Smooth muscle cell (in vitro differentiated cells): ENCODE results near the gene S100A16. TPM values are rescaled to one million over a fixed set of nuclear protein-coding genes. Genes with fewer than 3 reads are reported as not detected.

Experiments used
- DNase-seq: peaks from one replicate; lab custom pipeline; 2025; ENCODE audit not compliant: unreplicated experiment; lab: John Stamatoyannopoulos, UW
- H2AFZ ChIP-seq: fragments of 200-600 bp; sonication (generic); 2 replicates; pipeline ENCODE4 v1.6.0; 2016; ENCODE audit warnings: antibody characterized with exemption, low read depth, mild to moderate bottlenecking
- H3F3A ChIP-seq: fragments of 200-600 bp; sonication (generic); 2 replicates; pipeline ENCODE4 v1.6.0; 2017; ENCODE audit warnings: antibody characterized with exemption, low read depth
- H3K27ac ChIP-seq: fragments of 200-600 bp; sonication (generic); 2 replicates; pipeline ENCODE4 v1.5.1; 2016; ENCODE audit warnings: low read depth, mild to moderate bottlenecking
- H3K27me3 ChIP-seq: fragments of 200-600 bp; sonication (generic); 2 replicates; pipeline ENCODE4 v1.6.1; 2016; ENCODE audit warnings: low read depth, mild to moderate bottlenecking
- H3K36me3 ChIP-seq: fragments of 200-600 bp; sonication (generic); 2 replicates; pipeline ENCODE4 v1.5.1; 2016; ENCODE audit warnings: low read depth
- H3K4me1 ChIP-seq: fragments of 200-600 bp; sonication (generic); 2 replicates; pipeline ENCODE4 v1.5.1; 2016; ENCODE audit warnings: low read depth
- H3K4me2 ChIP-seq: fragments of 200-600 bp; sonication (generic); 2 replicates; pipeline ENCODE4 v1.6.0; 2016; ENCODE audit warnings: mild to moderate bottlenecking
- H3K4me3 ChIP-seq: fragments of 200-600 bp; sonication (generic); 2 replicates; pipeline ENCODE4 v1.5.1; 2016; ENCODE audit warnings: mild to moderate bottlenecking
- H3K79me2 ChIP-seq: fragments of 200-600 bp; sonication (generic); 2 replicates; pipeline ENCODE4 v1.6.0; 2016; ENCODE audit warnings: low read depth, mild to moderate bottlenecking
- H3K9ac ChIP-seq: fragments of 200-600 bp; sonication (generic); 2 replicates; pipeline ENCODE4 v1.6.0; 2016; ENCODE audit warnings: low read depth
- H3K9me3 ChIP-seq: fragments of 200-600 bp; sonication (generic); replicated peaks from 2 replicates; pipeline ENCODE4 v1.5.1; 2016; ENCODE audit warnings: low read depth
- H4K20me1 ChIP-seq: fragments of 200-600 bp; sonication (generic); 2 replicates; pipeline ENCODE4 v1.6.0; 2016; ENCODE audit warnings: low read depth
- WGBS: methylation state at CpG from one replicate; pipeline ENCODE4 v1.1.7; 2016; ENCODE audit warnings: low lambda C conversion rate; 5-methylcytosine and 5-hydroxymethylcytosine counted together
- polyA plus RNA-seq: library from polyadenylated mRNA; unstranded; fragments of >200 nt; fragmentation: Nextera tagmentation; extraction: Ambion mirVana; gene quantifications from 2 replicates; pipeline ENCODE4 v1.2.1, GENCODE V29; 2016
- total RNA-seq: library from RNA; depleted of rRNA; stranded (reverse); fragments of >200 nt; gene quantifications from 2 replicates; pipeline ENCODE4 v1.2.3, GENCODE V29; 2014
- TF ChIP-seq, protein P1 (sequence below): fragments of 200-600 bp; sonication (generic); IDR thresholded peaks from 2 replicates; pipeline ENCODE4 v1.5.1; 2017; ENCODE audit warnings: borderline replicate concordance, mild to moderate bottlenecking, antibody characterized with exemption; ENCODE audit not compliant: insufficient read depth, poor library complexity, severe bottlenecking

The S100A16 gene
- total and polyA plus RNA-seq, 2 experiments from 2014 or later = 238 to 302 TPM

DNA sequence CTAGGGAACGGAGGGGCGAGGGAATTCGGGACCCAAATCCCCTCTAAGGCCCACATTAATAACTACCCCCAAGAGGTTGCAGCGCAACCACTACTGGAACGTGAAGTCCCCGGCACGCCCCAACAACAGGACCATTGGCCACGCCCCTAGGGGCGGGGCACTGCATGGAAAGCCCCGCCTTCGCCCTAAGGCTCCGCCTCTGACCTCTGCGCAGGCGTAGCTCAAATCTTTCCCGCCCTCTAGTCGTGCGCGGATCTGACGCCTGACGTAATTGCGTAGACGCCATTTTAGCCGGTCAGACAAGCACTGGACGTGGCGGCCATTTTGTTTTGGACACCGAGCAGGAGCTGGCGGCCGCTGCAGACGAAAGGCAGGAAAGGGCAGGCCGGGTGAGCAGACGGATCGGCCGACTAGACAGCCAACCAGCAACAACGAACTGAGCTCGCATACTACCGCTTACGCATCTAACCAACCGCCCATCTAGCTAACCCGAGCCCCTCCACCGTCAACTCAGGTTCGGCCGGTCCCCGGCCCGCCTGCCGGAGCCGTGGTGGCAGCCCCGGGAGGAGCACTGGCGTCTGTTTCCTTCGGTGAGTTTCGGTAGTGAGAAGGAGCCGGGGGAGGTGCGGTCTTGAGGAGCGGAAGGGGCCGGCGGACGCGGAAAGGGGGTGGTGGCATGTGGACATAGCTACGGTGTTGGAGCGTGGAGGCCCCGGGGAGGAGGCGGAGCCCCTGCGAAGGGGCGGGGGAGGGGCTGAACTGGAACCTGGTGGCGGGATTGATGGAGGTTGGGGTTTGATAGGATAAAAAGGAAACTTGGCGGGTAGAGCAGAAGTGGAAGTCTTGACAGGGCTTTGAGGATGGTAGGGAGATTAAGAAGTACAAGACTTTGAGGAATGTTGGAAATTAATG, 21.1 kb upstream of the S100A16 start, which contains the start of gene CHTOP:
Gene CHTOP (plus strand): TSS at position 313 of the 912 bp plus-strand sequence. CDS start 2,523 bp downstream, outside the sequence.
- WGBS = 3% methylated on average over 58 of the region's 65 CpGs
- TF ChIP-seq, protein P1, sequence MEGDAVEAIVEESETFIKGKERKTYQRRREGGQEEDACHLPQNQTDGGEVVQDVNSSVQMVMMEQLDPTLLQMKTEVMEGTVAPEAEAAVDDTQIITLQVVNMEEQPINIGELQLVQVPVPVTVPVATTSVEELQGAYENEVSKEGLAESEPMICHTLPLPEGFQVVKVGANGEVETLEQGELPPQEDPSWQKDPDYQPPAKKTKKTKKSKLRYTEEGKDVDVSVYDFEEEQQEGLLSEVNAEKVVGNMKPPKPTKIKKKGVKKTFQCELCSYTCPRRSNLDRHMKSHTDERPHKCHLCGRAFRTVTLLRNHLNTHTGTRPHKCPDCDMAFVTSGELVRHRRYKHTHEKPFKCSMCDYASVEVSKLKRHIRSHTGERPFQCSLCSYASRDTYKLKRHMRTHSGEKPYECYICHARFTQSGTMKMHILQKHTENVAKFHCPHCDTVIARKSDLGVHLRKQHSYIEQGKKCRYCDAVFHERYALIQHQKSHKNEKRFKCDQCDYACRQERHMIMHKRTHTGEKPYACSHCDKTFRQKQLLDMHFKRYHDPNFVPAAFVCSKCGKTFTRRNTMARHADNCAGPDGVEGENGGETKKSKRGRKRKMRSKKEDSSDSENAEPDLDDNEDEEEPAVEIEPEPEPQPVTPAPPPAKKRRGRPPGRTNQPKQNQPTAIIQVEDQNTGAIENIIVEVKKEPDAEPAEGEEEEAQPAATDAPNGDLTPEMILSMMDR = peak; percentile 4
- peak within 1 kb of the TSS; percentile 92 for H3K4me2 ChIP-seq
- H3K27ac ChIP-seq = peak within 1 kb of the TSS; percentile 100
- H3K9me3 ChIP-seq = no peaks in the 10 kb centered on the region
- peaks cover 45% of the 10 kb centered on the region for H4K20me1 ChIP-seq
- H3K4me1 ChIP-seq = peaks cover 20% of the 10 kb centered on the region
- no peaks in the 10 kb centered on the region for H3K27me3 ChIP-seq
- peaks cover 16% of the 10 kb centered on the region for H3K36me3 ChIP-seq
- H3K9ac ChIP-seq = peak within 1 kb of the TSS; percentile 100
- peaks cover 47% of the 10 kb centered on the region for H3K79me2 ChIP-seq
- peak within 1 kb of the TSS; percentile 95 for H3K4me3 ChIP-seq
- no peak within 1 kb of the TSS for H2AFZ ChIP-seq
- H3F3A ChIP-seq = peaks cover 9% of the 10 kb centered on the region
- peak; percentile 89 for DNase-seq

DNA sequence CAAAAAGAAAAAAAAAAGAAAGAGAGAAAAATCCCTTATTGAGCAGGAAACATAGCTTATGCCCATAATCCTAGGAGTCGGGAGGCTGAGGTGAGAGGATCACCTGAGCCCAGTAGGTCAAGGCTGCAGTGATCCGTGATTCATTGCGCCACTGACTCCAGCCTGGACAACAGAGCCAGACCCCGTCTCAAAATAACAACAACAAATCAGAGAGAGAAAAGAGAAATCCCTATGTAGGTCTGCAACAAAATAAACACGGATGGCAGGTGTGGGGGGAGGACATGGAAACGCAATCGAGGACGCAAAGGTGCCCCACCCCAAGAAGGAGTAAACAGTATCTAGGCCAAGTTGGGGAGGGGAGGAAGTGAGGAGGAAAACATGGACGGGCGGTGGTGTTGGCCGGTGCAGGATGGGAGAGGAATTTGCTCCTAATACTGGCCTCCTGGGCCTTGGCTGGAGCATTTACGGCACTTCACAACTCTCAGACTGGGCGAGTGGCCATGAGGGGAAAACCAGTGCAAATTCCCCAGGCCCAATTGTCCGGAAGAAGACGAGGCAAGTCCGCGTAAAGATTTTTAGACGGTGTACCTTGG, 20.3 kb upstream of the S100A16 start:
- Histone ChIP-seq H3K9ac (no peak overlapping the region), H3K4me3 (peak overlapping the region; percentile 95), H2AFZ (no peak overlapping the region), H3K79me2 (peaks cover 42% of the 10 kb centered on the region), H3K27ac (no peak overlapping the region), H3K27me3 (no peaks in the 10 kb centered on the region), H3K4me1 (peaks cover 20% of the 10 kb centered on the region), H3K36me3 (peaks cover 13% of the 10 kb centered on the region), H3K9me3 (no peaks in the 10 kb centered on the region), H3K4me2 (peak overlapping the region; percentile 40), H3F3A (peaks cover 9% of the 10 kb centered on the region), H4K20me1 (peaks cover 39% of the 10 kb centered on the region)
- TF ChIP-seq, protein P1 = no peak
- 77% methylated on average over 18 of the region's 18 CpGs for WGBS
- no peak for DNase-seq

- Histone ChIP-seq H4K20me1 (peaks cover 20% of the 10 kb centered on the region), H3F3A (no peaks in the 10 kb centered on the region), H3K79me2 (peaks cover 24% of the 10 kb centered on the region), H3K4me1 (peaks cover 24% of the 10 kb centered on the region), H3K4me3 (no peak overlapping the region), H2AFZ (no peak overlapping the region), H3K27ac (peak overlapping the region; percentile 4), H3K27me3 (no peaks in the 10 kb centered on the region), H3K9ac (no peak overlapping the region), H3K36me3 (peaks cover under 1% of the 10 kb centered on the region), H3K4me2 (no peak overlapping the region), H3K9me3 (no peaks in the 10 kb centered on the region)
- 88% methylated on average over 9 of the region's 10 CpGs for WGBS
- TF ChIP-seq, protein P1 = no peak
- no peak for DNase-seq
These were observed 18.4 kb upstream of the S100A16 start for GRCh38 chr1:153631047-153632022.
